ENCODE measurements around the gene EIF5.

- TF ChIP-seq MAX (IDR thresholded peaks at IDR 0.05; ENCODE audit: low read depth, low read length): no peak
- TF ChIP-seq CTCF (IDR thresholded peaks at IDR 0.05; ENCODE audit: low read depth, low read length): no peak
- no peak for TF ChIP-seq POLR2A (IDR thresholded peaks at IDR 0.05; ENCODE audit: extremely low read depth, insufficient read length)
Measured at GRCh38 chr14:103328941-103329340, 5.1 kb upstream of the EIF5 start.
